ENCODE data around the gene CASQ2.

Gene CASQ2

GRCh38 chr1:115768549-115768948 lies at the start of gene CASQ2:
TSS of gene CASQ2 (minus strand) at chr1:115768714. CDS start at chr1:115768541, 173 bp downstream.
- no peak for DNase-seq

GRCh38 chr1:115815694-115816093 lies 47.2 kb upstream of the CASQ2 start:
- no peak for DNase-seq

- DNase-seq = no peak
Measured at GRCh38 chr1:115814685-115815398, 46.3 kb upstream of the CASQ2 start.

GRCh38 chr1:115813727-115814126 lies 45.2 kb upstream of the CASQ2 start:
- no peak for DNase-seq

GRCh38 chr1:115811140-115811828 lies 42.8 kb upstream of the CASQ2 start:
- no peak for DNase-seq

- no peak for DNase-seq
Measured at GRCh38 chr1:115810609-115811008, 42.1 kb upstream of the CASQ2 start.

- DNase-seq = no peak
Measured at GRCh38 chr1:115809847-115810246, 41.3 kb upstream of the CASQ2 start.

GRCh38 chr1:115809076-115809475 lies 40.6 kb upstream of the CASQ2 start:
- DNase-seq = no peak

GRCh38 chr1:115807723-115808122 lies 39.2 kb upstream of the CASQ2 start:
- DNase-seq = no peak

GRCh38 chr1:115805597-115805996 lies 37.1 kb upstream of the CASQ2 start:
- DNase-seq = no peak

- DNase-seq = no peak
Measured at GRCh38 chr1:115802416-115802815, 33.9 kb upstream of the CASQ2 start.

- no peak for DNase-seq
Measured at GRCh38 chr1:115797486-115797885, 29.0 kb upstream of the CASQ2 start.

- no peak for DNase-seq
Measured at GRCh38 chr1:115796897-115797296, 28.4 kb upstream of the CASQ2 start.

GRCh38 chr1:115796036-115796435 lies 27.5 kb upstream of the CASQ2 start:
- DNase-seq = no peak

- DNase-seq = no peak
Measured at GRCh38 chr1:115794976-115795639, 26.6 kb upstream of the CASQ2 start.

- DNase-seq = no peak
Measured at GRCh38 chr1:115793162-115793561, 24.6 kb upstream of the CASQ2 start.

GRCh38 chr1:115791816-115792215 lies 23.3 kb upstream of the CASQ2 start:
- no peak for DNase-seq

GRCh38 chr1:115790846-115791245 lies 22.3 kb upstream of the CASQ2 start:
- no peak for DNase-seq

- no peak for DNase-seq
Measured at GRCh38 chr1:115790356-115790755, 21.8 kb upstream of the CASQ2 start.

- no peak for DNase-seq
Measured at GRCh38 chr1:115783311-115783710, 14.8 kb upstream of the CASQ2 start.

GRCh38 chr1:115782571-115783281 lies 14.2 kb upstream of the CASQ2 start:
- no peak for DNase-seq

GRCh38 chr1:115781851-115782250 lies 13.3 kb upstream of the CASQ2 start:
- no peak for DNase-seq

- no peak for DNase-seq
Measured at GRCh38 chr1:115781343-115781742, 12.8 kb upstream of the CASQ2 start.
